Medulla oblongata (tissue), 1 donor: ENCODE measurements around the gene PPP2R1A.
"Not testable (repeated sequence)": the region's sequence is repeated elsewhere in the genome, so short reads cannot be mapped to it uniquely, and the experiment has no call there.

Experiments
- DNase-seq: peaks from one replicate; pipeline ENCODE4 v3.0.0-alpha.2; 2015; ENCODE audit errors: extremely low spot score

The PPP2R1A gene

GRCh38 chr19:52244021-52244420 is 54.2 kb downstream of the PPP2R1A start:
- no peak for DNase-seq

DNA sequence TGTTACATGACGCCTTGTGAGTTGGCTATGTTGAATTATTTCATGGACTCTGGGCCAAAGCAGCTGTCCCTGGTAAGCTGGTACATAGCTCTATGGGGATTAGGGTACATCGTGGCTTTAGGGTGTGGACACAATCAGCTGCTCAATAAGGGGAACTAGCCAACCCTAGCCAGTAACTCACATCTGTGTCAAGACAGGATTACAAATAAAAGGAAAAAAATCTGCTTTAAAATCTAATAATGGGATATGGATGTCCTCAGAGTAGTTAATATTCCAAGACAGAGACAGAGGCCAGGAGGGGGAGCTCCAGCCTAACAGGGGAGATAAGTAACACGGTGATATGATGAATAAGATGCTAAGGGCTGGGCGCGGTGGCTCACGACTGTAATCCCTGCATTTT is 58.4 kb downstream of the PPP2R1A start:
- peak; percentile 54 for DNase-seq

DNA sequence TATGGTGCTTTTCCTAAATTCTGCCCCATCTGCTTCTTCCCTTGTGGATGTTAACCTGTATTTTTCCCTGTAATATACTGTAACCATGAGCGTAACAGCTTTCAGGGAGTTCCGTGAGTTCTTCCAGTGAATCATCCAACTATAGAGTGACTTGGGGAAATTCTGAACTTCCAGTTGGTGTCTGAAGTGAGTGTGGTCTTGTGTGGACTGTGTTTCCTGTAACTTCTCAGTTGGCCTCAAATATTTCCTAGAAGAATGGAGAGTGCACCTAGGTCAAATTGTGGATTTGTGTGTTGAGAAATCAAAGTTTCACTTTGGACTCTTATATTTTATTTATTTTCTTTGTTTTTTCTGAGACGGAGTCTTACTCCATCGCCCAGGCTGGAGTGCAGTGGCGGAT is 68.6 kb downstream of the PPP2R1A start:
- DNase-seq: no peak

- DNase-seq: not testable (repeated sequence)
Observed at GRCh38 chr19:52265556-52265955, 75.7 kb downstream of the PPP2R1A start.

GRCh38 chr19:52269338-52270261 is 79.7 kb downstream of the PPP2R1A start, which contains the start of gene ZNF766:
TSS of gene ZNF766 (plus strand) at chr19:52269587. CDS start at chr19:52269614, 27 bp downstream.
- DNase-seq: peak; percentile 97

- no peak for DNase-seq
Observed at GRCh38 chr19:52270266-52270885, 80.5 kb downstream of the PPP2R1A start.

DNA sequence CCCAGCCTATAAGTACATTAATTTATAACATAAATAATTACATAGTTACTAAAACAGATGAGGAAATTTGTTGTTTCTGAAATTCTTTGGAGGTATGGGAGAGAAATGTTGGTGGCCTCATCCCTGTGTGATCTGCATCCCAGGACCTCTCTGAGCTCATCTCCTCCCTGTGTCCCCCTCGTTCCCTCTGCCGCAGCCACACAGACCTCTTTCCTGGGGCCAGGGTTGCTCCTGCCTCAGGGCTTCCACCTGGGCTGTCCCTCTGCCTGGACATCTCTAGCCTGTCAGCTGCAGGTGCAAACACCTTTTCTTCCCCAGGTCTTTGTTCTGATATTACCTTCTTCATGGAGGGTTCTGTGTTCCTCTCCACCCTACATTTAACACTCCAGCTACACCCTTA is 83.4 kb downstream of the PPP2R1A start:
- no peak for DNase-seq

DNA sequence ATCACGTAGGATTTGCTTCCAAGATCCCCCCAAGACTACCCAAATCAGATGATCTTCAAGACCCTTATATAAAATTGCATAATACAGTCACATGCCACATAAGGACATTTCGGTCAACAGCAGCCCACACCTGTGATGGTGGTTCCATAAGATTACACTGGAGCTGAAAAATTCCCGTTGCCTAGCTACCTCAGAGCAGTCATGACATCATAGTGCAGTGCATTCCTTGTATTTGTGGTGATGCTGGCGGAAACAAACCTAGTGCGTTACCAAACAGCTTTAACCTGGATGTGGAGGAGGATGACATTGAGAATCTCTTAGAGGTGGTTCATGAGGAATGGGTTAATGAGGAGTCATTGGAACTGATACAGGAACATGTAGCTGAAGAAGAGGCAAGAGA is 84.3 kb downstream of the PPP2R1A start:
- DNase-seq: no peak

DNA sequence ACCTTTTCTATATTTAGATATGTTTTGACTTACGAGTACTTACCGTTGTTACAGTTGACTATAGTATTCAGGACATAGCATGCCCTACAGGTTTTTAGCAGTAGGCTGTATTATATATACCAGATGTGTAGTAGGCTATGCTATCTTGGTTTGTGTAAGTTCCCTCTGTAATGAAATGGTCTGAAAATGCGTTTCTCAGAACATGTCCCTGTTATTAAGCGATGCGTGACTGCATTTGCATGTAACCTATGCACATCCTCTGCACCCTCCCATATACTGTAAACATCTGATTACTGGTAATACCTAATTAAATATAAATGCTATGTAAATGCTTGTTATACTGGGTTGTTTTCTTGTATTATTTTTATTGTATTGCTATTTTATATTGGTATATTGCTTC is 86.1 kb downstream of the PPP2R1A start:
- DNase-seq: no peak

DNA sequence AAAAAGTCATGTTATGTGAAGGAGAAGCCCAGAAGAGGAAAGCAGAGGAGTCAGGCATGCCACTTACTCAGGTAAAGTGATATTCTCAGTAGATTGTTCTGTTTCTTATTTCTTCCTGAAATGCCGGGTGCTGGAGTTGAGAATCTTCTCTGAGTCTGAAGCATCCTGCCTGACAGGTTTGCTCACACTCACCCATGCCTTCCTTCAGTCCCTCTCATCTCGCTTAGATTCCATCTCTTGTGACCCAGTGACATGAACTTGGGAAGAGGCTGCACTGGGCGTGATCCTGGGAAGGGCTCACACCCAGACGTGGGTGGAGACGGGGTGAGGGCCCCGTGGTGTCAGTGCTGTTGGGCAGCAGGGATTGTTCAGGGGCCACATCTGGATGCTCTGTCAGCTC is 87.6 kb downstream of the PPP2R1A start:
- no peak for DNase-seq
